HG03135 (cell line): ENCODE results near the gene NFATC2.

ENCODE experiments used
- ATAC-seq: cut with Tn5 transposase; IDR thresholded peaks from one replicate; pipeline ENCODE4 v1.9.1; 2021; ENCODE audit warnings: mild to moderate bottlenecking, moderate library complexity; ENCODE audit not compliant: unreplicated experiment

The NFATC2 gene

DNA sequence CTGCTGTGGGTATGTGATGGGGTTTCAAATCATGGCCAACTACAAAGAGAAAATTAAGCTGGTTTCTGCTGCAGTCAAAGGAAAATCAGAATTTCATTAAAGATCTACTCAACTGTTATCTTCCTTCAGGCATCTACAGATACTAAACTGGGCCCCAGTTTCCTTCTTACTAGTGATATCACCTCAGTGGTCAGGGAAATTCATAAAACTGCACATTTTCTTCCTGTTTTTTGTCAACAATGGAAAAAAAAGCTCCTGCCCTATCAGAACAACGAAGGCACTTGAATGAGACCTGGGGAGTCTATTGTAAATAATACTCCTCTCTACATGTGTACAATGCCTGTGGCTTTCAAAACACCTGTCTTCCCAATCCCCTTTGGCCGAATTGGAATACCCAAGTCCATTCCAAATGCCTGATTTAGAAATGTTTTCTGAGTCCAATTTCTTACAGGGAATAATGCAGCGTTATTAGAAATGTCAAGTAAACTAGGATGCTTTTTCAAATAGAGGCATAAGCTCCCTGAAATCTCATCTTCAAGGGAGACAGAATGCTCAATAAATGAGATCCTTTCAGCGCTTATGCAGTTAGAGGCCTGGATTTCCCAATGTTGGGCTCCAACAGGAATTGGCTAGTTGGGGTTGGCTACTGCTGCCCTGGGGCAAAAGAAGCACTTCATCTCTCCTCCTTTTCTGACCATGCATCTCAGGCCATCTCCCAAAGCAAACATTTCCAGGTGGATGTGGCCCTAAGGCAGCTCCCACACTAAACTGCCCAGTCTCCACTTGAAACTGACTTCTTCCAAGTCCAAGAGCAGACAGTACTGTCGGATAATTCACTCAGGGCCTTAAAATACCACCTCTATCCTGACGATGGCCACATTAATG is 143.3 kb downstream of the NFATC2 start:
- no peak for ATAC-seq

DNA sequence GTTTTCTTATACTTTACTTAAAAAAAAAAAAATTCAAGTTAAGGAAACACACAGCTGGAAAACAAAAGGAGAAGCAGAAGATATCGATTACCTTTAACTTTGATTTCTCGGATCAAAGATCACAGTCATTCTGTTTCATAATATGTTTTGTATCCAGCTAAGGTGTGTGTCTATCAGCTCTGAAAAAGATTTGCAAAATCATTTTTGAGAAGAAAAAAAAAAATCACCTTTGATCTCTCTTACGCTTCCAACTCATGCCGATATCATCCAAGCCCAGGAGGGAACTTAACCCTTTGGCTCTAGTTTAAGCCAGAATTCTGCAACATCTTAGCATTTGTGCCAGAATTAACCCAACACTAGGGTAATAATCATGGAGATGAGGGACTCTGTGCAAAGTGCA is 144.0 kb downstream of the NFATC2 start:
- no peak for ATAC-seq

DNA sequence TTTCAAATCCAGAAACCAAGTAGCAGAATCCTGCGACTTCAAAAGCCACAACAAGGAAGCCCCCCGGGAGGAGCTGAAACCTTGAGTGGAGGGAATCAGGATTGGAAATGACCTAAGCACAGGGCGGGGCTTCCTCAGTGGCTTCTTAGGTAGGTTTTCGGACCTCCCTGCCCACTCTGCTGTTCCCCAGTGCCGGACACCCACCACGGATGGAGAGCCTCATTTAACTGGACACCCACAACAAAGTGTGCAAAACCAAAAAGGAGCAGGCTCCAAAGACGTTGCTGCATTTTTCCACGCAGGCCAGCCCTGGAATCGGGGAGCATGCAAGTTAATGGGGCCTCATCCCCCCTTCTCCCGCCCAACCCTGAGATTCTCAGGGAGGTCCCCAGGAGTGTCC is 144.4 kb downstream of the NFATC2 start:
- no peak for ATAC-seq

DNA sequence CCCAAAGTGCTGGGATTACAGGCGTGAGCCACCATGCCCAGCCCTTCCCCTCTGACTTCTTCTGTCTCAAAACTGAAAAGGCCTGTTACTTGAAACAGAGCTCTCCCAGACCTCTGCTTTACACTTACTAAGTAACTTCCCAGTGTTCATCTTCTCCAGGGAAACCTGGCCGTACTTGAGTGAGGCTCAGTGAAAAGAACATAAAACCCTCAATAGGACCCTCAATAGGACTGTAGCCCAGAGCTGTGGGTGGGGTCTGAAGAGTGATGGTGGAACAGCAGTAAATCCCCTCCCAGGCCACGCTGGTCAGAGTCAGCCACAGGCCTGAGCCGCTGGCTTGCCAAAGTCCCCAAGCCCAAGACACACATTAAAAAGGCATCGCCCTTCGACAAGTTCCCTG is 145.4 kb downstream of the NFATC2 start:
- no peak for ATAC-seq

DNA sequence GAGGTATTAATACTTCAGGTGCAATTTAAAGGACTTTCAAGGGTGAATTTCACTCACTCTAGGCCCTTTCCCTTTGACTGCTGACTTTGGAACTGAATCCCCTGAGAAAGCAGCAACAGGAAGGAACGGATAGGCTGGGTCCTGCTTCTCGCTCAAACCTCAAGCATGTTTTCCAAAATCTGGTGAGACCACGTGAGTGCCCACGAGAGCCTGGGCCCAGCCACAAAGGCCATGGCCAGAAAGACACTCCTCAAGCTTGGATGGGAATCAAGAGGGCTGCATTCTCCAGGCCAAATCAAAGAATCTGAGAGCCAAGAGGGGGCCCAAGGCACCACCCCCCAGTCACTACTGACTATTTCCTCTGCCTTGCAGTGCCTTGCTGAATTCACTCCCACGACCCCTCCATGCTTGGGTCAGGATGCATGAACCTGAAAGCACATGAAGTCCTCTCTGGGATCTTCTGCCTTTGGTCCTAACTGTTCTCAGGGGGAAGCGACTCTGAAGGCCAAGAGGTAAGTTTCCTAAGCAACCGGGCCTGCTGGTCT is 146.1 kb downstream of the NFATC2 start:
- no peak for ATAC-seq

DNA sequence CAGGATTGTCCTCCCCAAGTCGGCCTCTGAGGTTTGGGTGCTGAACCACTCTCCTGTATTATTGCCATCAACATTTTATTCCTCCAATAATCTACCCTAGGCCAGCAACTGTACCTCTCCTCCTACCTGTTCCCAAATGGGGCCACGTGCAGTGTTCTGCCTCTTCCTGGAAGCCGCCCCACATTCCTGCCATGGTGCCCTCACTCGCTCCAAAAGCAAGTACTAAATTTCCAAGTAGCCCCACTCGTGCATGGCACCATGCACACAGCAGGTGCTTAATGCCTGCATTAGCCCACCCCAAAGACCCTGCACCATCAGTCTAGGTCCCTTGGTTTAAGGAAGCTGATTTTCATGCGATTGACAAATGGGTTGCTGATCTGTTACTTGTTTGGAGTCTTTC is 147.8 kb downstream of the NFATC2 start:
- ATAC-seq, result no peak

DNA sequence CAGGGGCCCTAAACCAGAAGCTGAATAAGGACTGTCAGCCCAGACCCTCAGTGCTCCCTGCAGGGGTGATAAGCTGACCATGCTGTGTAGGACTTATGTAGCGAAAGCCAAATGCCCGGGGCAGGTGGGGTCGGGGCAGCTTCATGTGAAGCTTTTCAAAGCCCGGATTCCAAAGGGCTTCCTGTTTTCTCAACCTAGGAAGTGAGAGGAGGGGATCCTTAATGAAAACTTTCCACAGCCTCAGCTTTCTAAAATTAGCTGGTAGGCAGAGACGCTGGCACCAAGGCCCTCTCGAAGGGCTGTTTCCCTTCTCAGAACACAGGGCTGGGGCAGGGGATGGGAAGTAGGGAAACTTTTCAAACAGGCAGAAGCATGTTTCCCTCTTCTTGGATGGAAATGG is 148.9 kb downstream of the NFATC2 start:
- ATAC-seq, result no peak

DNA sequence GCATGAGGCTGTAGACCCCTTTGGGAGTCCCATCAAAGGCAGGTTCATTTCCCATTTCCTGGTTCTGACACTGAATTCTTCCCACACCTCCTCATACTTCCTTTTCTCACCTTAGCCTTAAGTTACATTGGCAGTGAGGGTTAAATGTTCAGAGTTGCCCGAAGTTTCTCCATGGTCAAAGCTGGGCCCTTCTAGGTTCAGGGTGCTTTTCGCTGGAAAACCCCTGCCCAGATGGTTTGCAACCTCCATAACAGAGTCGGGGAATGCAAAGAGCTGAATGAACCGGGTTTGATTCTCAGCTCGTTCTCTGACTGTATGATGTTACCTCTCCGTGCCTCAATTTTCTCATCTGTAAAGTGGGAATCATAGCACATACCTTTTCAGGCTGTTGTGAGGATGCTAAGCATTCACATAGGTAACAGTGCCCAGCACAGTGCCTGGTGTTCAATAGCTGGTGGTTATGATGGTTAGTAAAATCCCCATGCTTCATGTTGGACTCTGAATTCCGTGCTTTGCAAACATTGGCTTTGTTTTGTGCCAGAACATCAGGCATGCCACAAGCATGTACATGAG is 149.8 kb downstream of the NFATC2 start:
- no peak for ATAC-seq

DNA sequence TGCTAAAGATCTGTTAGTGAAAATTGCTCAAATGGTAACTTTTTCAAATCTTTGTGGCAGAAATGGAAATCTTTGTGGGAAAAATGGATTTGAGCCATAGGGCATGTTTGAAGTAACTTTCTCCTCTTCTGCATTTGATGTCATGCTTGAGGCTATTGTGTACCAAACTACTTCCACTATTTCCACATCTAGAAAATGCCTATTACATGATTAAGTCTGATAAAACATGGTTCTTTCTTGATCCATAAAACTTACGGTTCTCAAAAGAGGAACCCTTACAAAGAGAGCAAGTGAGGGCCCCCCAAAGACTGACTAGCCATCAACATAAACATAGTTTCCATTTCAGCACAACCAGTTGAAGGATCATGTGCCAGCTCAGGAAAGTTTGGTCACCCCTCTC is 150.6 kb downstream of the NFATC2 start:
- no peak for ATAC-seq

DNA sequence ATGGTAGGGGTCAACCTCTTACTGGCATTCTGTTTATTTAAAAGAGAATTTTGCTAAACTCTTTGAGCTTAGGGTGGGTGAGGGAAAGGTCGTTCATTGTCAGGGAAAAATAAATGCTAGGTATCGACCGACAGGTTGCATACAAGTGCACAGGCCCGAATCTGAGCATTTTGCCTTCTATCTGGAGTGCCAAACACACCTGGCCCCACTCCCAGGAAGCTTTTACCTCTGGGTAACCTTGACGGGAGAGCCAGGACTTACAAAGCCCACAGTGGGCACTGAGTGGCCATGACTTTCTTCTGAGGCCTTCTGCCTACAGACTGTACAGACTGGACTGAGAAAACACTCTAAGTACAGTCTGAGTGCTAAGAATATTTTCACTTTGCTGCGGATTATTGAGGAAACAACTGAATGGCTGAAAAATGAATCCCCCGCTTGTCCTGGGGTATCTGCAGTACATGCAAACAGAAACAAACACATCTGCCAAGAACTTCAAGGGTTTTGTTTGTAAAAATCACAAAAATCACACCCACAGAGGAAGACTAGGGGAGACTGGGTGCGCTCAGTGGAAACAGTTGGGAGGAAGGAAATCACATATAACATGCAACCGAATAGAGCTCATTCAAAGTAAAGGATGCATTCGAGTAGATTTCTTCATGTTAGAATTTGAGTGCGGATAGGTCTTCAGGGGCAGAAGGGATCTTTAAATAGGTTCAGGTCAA is 152.8 kb downstream of the NFATC2 start:
- no peak for ATAC-seq

DNA sequence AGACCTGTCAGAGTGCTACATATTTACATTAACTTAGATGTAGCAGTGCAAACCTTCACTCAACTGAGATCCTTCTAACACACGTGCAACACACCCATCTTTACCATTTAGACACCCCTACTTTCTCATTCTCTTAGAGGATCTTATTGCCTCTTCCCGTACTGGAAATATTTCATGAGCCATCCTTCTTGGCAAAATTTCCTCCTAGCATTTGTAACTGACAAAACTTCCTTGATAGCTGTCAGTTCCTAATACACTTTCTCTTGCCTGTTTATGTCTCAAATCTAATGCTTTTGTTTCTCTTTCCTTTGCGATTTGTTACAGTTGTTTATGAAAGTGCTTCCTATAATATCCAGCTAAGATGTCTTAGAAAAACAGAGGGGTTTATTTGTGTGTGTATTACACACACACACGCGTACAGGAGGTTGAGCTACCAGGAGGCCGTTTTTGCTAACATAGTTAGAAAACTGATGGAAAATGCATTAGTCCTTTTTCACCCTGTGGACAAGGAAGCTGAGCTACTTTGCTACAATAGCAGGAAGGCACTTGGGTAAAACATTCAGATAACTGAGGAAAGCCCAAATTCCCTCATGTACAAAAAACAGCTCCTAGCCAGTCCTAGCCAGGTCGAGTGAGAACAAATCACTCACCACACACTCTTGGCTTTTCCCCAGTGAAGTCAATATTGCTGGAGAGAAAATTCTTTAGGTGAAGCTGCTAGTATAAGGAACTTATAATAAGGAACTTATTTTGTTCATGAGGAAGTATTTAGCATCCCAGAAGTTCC is 153.6 kb downstream of the NFATC2 start:
- no peak for ATAC-seq

DNA sequence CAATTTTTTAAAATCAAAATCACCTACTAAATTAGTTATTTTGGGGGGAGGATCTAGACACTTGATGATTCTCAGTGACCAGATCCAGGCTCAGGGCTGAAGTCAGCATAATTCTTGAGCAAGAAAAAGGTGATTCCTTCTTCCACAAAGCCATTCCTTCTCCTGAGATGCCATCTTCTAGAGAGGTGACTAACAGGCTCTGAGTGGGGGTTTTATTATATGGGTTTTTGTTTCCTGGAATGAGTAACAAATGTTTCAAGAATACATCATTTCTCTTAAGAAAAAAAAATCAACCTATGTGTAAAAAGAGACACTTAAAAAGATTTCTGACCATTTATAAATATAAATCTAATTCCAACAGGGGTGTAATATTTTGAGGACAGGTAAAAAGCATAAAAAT is 154.3 kb downstream of the NFATC2 start:
- no peak for ATAC-seq

DNA sequence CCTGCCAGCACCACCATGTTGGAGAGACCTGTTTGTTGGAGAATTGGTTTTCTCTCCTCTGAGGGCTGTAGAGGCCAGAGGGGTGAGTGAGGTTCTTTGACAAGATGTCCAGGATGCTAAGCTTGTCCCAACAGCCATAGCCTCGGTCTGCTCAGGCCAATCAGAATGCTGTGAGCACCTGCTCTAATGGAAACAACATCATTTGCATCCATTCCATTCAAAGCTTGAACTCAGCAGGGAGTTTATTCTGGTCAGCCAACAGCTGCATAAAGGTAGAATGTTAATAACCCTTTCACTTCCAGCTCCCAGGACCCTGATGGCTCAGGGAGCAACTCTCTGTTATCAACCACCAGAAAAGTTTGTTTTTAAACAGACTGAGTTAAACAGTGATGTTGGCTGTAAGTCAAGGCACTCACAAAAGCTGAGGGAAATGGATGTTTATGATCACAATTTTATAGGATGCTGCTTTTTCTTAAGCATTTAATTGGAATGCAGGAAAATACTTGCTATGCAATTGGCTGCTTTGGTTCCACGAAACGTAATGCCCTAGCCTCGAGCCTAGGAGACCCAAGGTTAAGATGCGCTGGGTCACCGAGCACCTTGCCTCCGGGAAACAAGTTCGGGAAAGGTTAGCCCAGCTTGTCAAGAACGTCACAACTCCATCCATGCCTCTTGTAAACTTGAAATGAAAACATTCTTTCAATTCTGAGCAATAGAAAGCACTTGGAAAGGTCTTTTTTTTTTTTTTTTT is 155.2 kb downstream of the NFATC2 start:
- no peak for ATAC-seq

DNA sequence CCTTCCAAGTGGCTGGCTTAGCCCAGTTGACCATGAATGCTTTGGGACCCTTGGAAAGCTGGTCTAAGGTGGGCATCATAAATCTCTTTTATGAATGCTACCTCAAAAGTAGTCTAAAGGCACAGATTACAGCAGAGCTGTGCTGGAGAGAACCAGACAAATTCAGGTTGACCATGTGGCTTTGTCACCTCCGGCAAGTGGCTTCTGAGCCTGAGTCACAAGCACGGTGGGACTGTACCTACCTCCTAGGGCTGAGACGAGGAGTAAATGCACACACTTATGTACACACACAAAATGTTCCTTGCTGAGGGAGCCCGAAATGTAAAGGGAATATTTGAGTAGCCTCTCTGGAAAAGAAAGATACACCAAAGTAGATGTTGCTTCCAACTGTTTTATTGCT is 155.9 kb downstream of the NFATC2 start:
- no peak for ATAC-seq

DNA sequence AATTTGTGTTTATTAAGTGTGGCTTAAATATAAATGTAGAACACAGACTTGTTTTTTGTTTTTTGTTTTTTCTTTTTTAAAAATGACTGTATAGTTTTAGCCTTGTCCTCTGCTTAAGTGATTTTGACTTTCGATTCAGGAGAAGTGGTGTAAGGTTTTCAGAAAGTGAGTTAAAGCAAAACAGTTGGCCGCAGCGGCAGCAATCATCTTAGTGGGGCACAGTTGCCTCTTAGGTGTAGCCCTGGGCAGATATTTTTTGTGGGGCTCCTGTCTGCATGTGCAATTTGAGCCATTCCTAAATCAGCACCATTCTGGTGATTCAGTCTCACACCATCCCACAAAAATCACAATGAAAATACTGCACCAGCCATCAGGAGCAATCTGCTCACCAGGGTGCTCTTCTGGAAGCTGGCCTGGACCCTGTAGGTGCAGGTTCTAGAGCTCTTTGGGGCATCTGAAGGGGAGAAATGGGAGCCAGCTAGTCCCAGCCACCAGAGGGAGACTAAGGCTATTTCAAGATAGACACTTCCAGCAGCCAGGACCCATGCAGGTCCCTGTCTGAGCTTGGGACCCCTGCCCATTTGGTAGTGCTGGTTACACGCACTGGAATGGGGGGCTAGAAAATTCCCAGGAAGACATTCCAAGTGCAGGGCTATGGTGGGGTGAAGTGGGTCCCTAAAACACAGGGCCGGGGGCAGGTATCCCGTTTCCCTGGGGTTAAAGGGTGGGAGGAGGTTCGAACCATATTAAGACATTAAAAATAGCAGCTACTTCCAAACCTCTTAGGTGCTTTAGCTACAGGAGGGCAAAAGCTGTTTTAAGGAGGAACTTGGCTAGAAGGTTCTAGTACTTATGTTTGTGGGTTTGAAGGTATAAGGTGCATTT is 156.6 kb downstream of the NFATC2 start:
- ATAC-seq, result no peak

DNA sequence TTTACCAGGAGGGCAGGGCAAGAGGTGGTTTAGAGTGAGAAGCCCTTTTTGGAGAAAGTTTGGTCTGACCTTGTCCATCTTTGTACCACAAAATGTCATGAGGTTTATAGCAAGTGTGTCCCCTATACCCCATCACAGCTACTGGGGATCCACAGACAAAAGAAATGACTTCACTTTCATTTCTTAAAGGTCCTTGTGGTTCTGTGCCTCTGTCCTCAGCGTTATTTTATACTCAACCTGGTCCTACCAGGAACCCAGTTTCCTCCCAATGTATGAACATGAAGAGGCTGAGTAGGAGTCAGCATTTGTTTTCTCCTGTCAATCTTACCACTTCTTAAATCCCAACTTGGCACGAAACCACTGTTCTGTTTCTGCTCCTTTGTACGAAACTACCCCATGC is 157.6 kb downstream of the NFATC2 start:
- no peak for ATAC-seq

DNA sequence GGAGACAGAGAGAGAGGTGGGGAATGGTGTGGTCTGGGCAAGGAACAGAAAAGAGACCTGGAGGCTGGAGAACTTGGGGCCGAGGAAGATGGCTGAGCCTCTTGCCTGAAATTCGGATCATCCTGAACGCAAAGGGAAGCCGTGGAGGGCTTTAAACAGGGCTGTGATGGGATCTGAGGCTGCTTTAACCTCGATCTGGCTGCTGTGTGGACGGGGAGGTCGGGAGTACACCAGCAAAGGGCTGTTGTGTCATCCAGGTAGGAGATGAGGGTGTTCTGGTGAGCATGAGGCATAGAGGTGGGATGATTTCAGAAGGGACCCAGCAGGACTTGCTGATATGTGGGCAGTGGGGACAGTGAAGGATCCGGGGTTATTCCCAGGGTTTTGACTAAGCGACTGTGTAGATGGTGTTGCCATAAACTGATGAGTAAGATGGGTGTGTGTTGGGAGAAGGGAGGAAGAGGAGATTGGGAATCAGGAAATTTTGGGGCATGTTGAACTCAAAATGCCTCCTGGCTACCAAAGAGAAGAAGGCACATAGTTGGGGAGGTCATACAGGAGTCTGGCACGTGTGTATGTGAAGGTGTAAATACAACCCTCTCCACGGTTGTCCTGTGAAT is 158.5 kb downstream of the NFATC2 start:
- ATAC-seq, result no peak

DNA sequence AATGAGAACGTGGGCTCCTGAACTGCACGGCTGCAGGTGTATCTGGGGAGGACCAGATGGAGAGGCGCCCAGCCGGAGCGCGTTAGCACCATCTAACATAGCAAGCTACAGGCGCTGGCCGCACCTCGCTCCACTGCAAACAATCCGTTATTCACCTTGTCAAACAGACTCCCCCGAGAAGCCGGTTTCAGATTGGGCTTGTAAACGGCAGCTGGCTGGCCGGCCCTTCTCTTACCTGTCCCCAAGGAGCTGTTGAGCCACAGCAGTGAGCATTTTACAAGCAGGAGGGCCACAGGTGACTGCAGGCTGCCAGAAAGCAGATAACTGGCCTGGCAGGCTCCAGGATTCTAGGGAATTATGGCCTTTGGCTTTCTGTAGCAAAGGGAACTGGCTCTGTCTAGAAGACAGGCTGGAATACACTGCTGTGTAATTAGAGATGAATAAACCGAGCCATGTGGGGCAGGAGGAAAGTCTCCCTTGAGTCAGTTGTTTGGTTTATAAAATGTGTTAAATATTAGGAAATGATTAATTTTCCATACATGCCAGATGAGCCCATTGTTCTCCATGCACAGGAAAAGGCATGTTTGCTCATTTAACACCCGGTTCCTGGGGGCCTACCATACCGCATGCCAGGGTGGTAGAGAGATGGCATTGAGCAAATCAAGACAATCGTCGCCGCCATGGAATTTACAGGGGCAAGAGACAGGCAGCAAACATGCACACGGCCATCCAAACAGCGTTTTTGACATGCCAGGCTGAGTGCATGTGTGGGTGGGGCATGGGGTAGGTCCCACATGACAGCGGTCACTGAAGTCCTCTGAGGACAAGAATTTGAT is 159.3 kb downstream of the NFATC2 start:
- ATAC-seq, result no peak
